GM21381 (cell line): ENCODE data around the gene PPP2R1A.

ENCODE experiments used
- ATAC-seq: cut with Tn5 transposase; IDR thresholded peaks from one replicate; pipeline ENCODE4 v1.9.1; 2021; ENCODE audit warnings: mild to moderate bottlenecking, moderate library complexity; ENCODE audit not compliant: unreplicated experiment

PPP2R1A gene

DNA sequence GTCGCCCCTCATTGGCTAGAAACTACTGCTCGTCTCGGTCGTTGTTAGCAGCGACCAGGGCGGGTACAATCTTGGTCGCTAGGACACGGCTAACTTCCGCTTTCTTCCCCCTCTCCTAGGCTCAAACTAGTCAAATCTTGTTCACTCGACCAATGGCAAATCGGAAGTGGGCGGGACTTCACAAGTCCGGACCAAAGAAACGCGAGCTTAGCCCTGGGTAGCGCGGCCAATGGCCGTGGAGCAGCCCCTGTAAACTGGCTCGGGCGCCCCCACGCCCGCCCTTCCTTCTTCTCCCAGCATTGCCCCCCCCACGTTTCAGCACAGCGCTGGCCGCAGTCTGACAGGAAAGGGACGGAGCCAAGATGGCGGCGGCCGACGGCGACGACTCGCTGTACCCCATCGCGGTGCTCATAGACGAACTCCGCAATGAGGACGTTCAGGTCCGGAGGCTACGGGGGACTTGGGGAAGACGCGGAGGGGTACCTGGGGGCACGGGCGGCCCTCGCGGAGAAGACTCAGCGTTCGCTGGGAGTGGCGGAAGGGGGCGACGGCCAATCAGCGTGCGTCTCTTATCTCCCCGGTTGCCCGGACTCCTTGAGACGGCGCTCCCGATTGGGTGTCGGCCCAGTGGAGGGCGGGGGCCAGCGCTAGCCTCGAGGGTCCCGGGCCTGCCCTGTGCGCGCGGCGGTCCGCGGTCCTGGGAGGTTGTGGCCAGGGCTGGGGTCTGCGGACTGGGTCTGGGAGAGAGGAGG is at the start of gene PPP2R1A:
PPP2R1A (plus strand) TSS at position 318 of the 752 bp plus-strand sequence; CDS start at position 363, 45 bp downstream.
- peak; percentile 82 for ATAC-seq

DNA sequence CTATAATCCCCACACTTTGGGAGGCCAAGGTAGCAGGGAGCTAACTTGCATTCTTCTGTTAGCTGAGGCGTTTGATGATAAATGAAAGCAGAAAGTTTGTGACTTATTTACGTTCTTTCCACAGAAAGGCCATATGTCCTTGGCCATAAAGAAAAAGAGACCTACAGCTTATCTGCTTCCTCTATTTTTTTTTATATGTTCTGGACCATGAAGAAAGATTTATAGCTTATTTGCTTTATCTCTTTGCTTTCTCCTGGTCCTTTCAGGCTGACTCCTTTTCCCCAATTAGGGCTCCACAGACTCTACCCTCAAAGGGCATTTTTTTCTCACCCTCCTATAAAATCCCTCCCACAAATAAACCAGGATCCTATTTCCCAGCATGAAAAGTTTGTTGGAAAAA is 48.6 kb upstream of the PPP2R1A start:
- ATAC-seq, result no peak

DNA sequence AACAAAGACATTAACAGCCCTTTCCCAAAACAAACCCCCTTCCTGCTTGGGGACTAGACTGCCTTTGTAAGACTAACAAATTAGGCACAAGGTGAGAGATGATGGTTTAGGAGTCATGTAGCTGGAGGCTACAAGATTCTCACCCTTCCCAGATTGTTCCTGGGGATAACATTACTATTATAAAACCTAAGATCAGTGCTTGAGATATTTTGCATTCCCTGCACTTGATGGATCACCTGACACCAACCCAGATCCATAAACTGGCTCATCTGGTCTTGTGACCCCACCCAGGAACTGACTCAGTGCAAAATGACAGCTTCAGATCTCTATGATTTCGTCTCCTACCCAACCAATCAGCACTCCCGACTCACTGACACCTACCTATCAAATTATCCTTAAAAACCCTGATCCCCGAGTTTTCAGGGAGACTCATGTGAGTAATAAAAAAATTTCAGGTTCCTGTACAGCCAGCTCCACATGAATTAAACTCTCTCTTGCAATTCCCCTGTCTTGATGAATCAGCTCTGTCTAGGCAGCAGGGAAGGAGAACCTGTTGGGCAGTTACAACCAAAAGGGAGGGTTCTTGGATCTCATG is 47.8 kb upstream of the PPP2R1A start:
- ATAC-seq, result no peak

DNA sequence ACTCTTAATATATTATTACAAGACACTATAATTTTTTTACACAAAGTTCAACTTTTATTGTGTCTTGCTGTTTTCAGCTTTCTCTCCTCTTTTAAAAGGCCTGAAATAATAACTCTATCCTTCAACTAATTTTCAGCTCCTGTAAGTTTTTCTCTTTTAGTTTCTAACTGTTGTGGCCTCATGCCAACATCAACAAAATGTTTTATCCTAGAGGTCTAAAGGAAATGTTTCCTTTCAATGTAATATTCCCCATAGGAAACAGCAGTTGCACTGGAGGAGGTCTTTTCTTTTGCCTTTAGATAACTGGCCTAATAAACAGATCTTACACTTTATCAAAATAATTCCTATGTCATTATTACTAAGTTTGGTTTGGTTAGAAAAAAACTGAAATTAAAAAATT is 41.6 kb upstream of the PPP2R1A start:
- no peak for ATAC-seq

DNA sequence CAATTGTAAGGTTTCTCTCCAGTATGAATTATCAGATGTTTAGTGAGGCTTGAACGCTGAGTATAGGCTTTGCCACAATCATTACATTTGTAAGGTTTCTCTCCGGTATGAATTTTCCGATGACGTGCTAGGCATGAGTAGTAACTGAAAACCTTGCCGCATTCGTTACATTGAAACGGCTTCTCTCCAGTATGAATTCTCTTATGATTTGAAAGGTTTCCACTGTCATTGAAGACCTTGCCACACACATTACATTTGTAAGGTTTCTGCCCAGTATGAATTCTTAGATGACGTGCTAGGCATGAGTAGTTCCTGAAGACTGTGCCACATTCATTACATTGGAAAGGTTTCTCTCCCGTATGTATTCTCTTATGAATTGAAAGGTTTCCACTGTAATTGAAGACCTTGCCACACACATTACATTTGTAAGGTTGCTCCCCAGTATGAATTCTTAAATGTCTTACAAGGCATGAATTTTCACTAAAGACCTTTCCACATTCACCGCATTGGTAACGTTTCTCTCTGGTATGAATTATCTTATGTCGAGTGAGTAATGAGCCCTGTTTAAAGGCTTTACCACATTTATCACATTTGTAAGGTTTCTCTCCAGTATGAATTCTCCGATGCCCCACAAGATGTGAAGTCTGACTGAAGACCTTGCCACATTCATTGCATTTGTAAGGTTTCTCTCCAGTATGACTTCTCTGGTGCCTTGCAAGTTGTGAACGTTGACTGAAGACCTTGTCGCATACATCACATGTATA is 34.1 kb upstream of the PPP2R1A start:
- ATAC-seq, result no peak

DNA sequence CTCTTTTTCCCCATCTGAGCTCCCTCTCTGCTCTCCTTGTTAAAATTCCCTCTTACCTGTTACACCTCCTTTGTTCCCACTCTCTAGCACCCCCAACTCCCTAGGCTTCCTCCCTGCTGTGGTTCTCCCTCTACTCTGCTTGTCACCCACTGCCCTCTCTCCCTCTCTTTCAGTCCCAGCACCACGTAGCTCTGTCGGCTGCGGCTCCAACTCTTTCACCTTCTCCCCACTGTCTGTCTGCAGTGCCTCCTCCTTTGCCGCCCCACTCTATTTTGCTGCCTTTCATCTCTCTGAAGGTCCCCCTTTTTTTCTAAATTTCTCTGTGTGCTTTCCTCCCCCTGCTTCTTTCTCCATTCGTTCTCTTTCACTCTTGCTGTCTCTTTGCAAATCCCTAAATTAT is 19.5 kb upstream of the PPP2R1A start:
- ATAC-seq, result no peak

DNA sequence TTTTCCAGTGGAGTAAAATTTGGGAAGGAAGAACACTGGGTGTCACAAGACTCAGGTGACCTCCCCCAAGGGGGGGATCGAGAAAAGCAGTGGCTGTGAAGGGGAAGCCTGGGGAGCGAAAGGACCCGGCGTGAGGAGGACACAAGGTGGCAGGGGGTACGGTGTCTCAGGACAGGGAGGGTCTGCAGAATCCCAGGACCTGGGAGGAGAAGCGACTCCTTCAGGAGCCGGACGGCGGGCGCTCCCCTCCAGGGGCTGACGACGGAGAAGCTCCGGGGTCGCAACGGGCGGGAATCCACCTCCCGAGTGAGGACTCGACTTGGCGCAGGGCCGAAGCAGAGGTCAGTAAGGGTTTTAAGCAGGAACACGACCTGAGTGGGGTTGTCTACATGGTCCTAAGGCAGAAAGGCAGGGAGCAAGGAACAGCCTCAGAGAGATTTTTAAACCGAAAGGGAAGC is 19.0 kb upstream of the PPP2R1A start:
- ATAC-seq, result peak; percentile 30

DNA sequence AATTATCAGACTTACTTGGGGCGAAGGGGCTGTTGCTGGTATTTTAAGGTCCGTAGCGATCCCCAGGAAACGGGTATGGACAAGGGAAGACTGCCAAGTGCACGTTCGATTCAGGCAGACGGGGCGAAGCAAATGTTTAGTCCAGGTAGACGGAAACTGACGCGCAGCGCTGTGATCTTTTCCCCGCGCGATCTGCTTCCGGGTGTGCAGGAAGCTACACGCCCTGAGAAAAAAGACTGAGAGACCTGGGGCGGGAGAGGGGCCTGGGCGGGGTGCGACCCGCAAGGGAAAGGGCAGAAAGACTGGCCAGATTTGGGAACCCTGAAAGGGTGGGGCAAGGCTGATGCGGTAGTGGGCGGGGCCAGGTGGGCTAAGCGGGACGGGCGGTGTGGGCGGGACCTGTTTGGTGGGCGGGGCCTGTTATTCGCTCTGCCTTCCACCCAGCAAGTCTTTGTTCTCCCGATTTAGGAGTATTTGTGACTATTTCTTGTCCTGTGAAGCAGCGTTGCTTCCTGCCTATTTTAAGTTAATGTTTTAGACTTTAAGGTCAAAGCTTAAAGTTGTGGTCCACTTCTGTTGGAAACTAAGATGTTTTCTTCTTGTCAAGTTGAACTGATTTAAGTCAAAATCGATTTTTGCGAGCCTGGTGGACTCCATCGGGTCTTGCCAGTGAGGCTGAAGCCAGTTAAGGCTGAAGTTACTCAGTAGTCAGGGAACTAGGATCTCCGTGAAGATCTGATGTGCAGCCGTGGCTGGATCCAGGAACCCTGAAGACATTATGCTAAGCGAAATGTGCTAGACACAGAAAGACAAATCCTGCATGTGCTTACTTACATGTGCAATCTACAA is 18.3 kb upstream of the PPP2R1A start, which contains the start of gene ZNF836:
ZNF836 (minus strand) TSS at position 301 of the 849 bp plus-strand sequence. CDS start 3,549 bp downstream, outside the sequence.
- peak; percentile 75 for ATAC-seq

DNA sequence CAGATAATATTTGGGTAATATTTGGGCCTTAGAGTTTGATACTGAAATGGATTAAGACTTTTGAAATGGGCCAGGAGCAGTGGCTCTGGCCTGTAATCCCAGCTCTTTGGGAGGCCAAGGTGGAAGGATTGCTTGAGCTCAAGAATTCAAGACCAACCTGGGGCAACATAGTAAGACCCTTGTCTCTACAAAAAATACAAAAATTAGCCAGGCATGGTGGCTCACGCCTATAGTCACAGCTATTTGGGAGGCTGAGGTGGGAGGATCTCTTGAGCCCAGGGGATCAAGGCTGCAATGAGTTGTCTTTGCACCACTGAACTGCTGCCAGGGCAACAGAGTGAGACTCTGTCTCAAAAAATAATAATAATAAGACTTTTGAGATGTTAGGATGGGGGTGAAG is 17.5 kb upstream of the PPP2R1A start:
- ATAC-seq, result no peak

DNA sequence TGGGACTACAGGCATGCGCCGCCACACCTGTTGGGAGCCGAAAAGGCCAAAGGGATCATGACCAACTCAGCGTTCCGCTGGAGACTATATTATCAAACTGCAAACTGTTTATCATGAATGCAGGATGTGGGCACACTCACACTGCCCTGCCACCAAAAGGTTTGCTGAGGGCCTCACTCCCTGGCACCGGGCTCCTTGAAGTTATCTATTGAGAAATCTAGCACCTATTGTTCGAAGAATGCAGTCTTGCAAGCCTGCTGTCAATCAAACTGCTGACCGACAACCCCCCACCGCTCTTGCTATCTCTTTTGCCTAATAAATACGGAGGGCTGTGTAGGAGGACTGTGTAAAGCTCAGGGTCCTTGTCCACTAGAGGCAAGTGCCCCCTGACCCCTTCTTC is 13.3 kb upstream of the PPP2R1A start:
- no peak for ATAC-seq

DNA sequence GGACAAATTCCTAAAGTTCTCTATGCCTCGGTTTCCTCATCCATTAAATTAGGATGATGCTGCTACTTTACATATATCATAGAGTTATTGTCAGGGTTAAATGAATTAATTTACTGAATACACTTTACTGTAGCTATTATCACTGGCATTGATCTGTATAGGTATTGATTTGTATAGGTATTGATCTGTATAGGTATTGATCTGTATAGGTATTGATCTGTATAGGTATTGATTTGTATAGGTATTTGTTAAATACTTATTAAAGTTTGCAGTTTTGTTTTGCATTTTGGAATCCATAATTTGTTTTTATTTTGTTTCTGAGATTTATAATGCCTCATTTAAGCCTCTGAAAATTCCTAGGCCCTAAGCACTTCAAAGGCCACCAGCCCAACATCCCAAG is 2.4 kb upstream of the PPP2R1A start:
- no peak for ATAC-seq

DNA sequence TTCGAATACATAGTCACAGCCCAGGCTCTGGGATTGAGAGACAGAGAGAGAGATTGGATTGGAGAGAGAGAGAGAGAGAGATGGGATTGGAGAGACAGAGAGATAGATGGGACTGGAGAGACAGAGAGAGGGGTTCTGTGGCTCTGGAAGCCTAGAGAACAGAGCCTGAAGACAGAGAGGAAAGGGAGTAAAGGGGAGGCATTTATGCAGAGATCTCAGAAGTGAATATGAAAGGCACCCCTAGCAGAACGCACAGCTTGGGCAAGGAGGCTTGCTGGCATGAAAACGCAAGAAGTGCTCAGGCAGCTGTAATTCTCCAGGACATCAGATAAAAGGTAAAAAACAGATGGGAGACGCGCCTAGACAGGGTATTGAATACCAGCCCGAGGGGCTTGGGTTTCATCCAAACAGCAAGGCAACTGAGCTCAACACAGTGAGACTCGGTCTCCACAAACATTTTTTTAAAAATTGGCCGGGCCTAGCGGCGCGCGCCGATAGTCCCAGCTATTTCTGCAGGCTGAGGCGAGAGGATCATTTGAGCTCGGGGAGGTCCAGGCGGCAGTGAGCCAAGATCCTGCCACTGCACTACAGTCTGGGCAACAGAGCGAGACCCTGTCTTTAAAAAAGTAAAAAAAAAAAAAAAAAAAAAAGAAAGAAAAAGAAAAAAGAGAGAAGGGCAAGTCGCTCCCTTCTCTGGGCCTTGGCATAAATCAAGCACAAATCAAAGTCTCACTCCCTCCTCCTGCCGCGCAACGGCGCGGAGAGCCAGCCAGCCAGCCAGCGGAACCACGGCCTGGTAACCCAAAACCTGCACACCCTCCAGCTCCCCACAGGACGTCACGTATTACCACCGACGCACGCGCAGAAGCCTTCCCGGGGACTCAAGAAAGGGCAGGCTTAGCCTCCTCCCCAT is 774 bp upstream of the PPP2R1A start:
- ATAC-seq, result peak; percentile 1

DNA sequence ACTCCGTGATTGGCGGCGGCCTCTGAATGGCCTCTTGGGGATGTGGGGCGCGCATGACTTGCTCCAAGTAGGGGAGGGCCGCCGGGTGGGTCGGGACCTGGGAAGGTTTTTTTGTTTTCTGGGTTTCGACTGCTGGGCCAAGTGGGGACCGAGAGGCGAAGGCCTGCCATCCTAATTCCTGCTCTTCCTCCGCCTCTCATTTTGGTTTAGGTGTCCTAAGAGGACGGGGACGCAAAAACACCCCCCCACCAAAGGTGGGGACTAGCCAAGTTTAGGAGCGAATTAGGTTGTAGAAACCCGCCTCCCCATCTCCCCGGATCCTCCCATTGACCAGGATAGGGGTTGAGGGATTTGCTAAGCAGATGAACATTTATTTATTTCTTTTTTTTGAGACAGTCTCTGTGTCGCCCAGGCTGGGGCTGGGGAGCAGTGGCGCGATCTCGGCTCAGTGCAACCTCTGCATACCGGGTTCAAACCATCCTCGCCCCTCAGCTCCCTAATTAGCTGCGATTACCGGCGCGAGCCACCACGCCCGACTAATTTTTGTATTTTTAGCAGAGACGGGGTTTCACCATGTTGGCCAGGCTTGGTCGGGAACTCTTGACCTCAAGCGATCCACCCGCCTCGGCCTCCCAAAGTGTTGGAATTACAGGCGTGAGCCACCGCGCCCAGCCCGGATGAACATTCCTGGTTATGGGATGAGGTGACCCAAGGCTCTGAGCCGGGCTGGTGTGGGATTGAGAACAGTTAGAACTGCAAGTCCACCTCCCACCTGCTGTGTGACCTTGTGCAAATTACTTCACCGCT is 838 bp downstream of the PPP2R1A start:
- no peak for ATAC-seq

DNA sequence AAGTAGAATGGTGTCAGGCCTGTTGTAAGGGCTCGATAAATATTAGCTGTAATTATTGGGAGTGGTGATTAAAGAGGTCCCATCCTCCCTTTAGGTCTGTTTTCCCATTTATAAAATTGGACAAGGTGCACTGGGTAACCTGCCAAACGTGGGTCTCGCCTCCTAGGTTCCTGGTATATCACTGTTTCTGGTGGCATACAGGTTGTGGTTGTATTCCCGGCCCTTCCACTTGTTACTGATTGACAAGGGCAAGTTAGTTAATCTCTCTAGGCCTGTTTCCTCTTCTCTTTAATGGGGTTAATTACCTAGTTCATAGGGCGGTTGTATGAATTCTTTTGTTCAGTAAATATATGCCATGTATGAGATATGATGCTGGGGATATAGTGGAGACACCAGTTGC is 1.5 kb downstream of the PPP2R1A start:
- ATAC-seq, result no peak

DNA sequence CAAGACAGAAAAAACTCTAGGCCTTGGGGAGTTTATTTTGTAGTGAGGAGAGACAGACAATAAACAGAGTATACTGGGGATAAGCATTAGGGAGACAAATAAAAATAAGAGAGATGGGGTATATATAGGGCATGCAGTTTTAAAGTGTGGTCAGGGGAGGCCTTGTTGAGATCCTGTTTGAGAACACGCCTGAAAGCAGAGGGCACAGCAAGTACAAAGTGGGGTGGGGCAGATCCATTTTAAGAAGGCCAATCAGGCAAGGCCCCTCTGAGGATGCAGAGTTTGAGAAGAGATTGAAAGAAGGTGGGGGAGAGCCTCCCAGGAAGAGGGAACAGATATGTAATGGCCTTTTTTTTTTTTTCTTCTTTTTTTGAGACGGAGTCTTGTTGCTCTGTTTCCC is 2.1 kb downstream of the PPP2R1A start:
- ATAC-seq, result no peak

DNA sequence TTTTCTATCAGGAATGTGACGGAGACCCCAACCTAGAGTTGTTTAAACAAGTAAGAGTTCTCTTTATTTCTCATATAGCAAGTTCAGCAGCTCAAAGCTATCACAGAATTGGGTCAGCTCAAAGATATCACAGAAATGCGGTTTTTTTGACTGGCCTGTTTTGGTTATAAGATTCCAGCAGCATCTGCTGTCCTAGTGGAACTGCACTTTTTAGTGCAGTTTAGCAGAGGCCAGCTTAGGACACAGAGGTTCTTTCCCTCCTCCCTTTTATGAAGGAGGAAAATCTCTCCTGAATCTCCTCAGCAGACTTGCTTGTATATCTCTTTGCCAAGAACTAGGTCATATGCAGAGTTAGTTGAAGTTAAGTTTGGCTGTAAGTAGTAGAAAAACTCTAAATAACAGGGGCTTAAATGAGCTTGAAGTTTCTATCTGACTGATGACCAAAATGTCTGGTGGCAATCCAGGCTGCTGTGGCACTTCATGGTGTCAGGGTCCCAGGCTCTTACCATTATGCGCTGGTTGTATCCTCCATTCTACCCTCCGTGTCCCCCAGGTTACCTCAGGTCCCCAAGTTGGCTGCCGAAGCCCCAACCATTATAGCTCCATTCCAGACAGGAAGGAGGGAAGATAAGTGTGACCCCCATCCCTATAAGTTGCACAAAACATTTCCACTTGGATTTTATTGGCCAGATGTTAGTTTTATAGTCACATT is 6.6 kb downstream of the PPP2R1A start:
- no peak for ATAC-seq

DNA sequence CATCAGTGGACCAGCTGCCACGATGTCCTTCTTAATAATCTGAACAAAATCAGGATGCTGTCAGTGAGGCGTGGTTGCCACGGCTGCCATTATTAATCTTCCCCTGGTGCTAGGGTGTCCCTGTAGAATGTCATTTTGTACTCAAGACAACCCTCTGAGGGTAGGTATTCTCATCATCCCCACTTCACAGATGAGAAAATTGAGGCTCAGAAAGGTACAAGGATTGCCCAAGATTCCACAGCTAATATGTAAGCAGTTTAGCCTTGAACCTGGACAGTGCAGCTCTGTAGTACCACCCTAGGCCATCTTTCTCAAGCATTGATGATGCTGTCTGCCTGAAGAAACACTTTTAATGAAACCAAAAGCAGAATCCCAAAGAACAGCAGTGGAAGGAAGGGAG is 8.1 kb downstream of the PPP2R1A start:
- no peak for ATAC-seq

DNA sequence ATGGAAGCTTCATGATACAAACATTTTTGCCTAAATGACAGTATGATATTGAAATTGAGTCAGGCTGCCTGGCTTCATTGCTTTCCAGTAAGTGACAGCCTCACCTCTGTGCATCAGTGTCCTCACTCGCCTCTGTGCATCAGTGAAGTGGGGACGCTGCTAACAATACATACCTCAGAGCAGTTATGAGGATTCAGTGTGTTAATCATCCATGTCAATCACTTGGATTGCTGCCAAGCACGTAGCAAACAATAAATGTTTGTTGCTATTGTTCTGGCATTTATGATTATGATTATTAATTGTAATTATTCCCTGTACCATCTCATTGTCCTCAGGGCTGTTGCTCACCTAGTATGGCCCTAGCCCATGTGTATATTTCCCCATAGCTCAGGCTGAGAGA is 8.8 kb downstream of the PPP2R1A start:
- no peak for ATAC-seq
